ENCODE data around the gene WDPCP. TPM values are rescaled to one million over a fixed set of nuclear protein-coding genes. Genes with fewer than 3 reads are reported as not detected.

The WDPCP gene
- total and polyA plus RNA-seq, 2 of the 8 experiments (the other 6 are each of a cell fraction or from before 2014, with no cell fraction given), result 9.3 to 25.8 TPM

GRCh38 chr2:63440612-63441011 lies 147.7 kb downstream of the WDPCP start:
- H2BK12ac ChIP-seq (ENCODE audit: low read depth, low read length), result no peak overlapping the region
- H2BK5ac ChIP-seq (ENCODE audit: low read depth, low read length), result no peak overlapping the region
- H3K4ac ChIP-seq (replicated peaks; ENCODE audit: insufficient read length, low read depth, low read length), result no peak overlapping the region
- no peak overlapping the region for H4K5ac ChIP-seq (ENCODE audit: insufficient read length, low read depth, low read length)
- no peak for DNase-seq (ENCODE audit: low read depth in 1 of 2, low spot score in 2 of 2)
- POLR2A ChIA-PET (ENCODE audit: partially characterized antibody), result no interaction called here
- no peaks in the 10 kb centered on the region; a peak in 1 of 7 replicates for H3K4me1 ChIP-seq (replicated peaks in 1 of 4; ENCODE audit: control insufficient read depth in 3 of 4, insufficient read depth in 4 of 4, low read length in 3 of 4)
- H3K9me3 ChIP-seq (ENCODE audit: insufficient read depth in 2 of 2, low read depth in 1 of 2, low read length in 1 of 2), result no peaks in the 10 kb centered on the region
- no peaks in the 10 kb centered on the region for H3K79me1 ChIP-seq (ENCODE audit: low read depth, low read length)
- H4K91ac ChIP-seq (replicated peaks; ENCODE audit: insufficient read length, low read length), result no peak overlapping the region
- H3K36me3 ChIP-seq (ENCODE audit: control insufficient read depth in 2 of 4, insufficient read depth in 4 of 4, low read length in 3 of 4), result no peaks in the 10 kb centered on the region
- no peak overlapping the region for H3K56ac ChIP-seq (replicated peaks; ENCODE audit: insufficient read length, low read depth, low read length)
- H2BK120ac ChIP-seq (replicated peaks; ENCODE audit: low read depth, low read length), result no peak overlapping the region
- no peak overlapping the region for H3K27ac ChIP-seq (ENCODE audit: low read depth, low read length)
- no peak overlapping the region for H3K23ac ChIP-seq (ENCODE audit: insufficient read length)
- H3K18ac ChIP-seq (ENCODE audit: extremely low read depth, low read length), result no peak overlapping the region
- CTCF ChIA-PET (ENCODE audit: partially characterized antibody), result interaction anchor here (0.9 to 2.9 kb wide), 3 partner anchors 16 to 47 kb away, joined by 3 to 22 read pairs (median 3); no protein-coding TSS in a partner anchor
- H2BK20ac ChIP-seq (ENCODE audit: low read length), result no peak overlapping the region
- H3K4me2 ChIP-seq (ENCODE audit: insufficient read depth in 1 of 2, low read depth in 2 of 2, low read length in 2 of 2), result no peak overlapping the region
- H3K23me2 ChIP-seq (ENCODE audit: low read depth, low read length), result no peaks in the 10 kb centered on the region
- H3K27me3 ChIP-seq (replicated peaks in 1 of 4; ENCODE audit: control insufficient read depth in 3 of 4, extremely low read depth in 1 of 4, insufficient read depth in 3 of 4, low read length in 3 of 4), result no peaks in the 10 kb centered on the region
- H3K4me3 ChIP-seq (ENCODE audit: extremely low read depth in 1 of 4, insufficient read depth in 2 of 4, low read depth in 3 of 4, low read length in 4 of 4), result no peak overlapping the region
- H3K14ac ChIP-seq (ENCODE audit: insufficient read length), result no peak overlapping the region
- H4K20me1 ChIP-seq (replicated peaks in 1 of 2; ENCODE audit: control insufficient read depth in 1 of 2, insufficient read depth in 2 of 2, low read length in 2 of 2), result no peaks in the 10 kb centered on the region
- no peaks in the 10 kb centered on the region for H3K79me2 ChIP-seq (ENCODE audit: control insufficient read depth in 1 of 2, insufficient read depth in 2 of 2, low read length in 2 of 2)
- FAIRE-seq, result no peak
- H3K9ac ChIP-seq (replicated peaks in 1 of 4; ENCODE audit: extremely low read depth in 1 of 4, low read depth in 3 of 4, low read length in 3 of 4), result no peak overlapping the region
- no peak overlapping the region for H4K8ac ChIP-seq (ENCODE audit: extremely low read depth, insufficient read depth, low read length)
- 96% methylated on average over 1 of the region's 1 CpG; no CpG with 5 or more reads in 1 of the 2 experiments for WGBS, 2 experiments (ENCODE audit: extremely low coverage in 1 of 2, insufficient coverage in 1 of 2, insufficient read length in 1 of 2, insufficient replicate concordance in 2 of 2, low coverage in 1 of 2, low lambda C conversion rate in 2 of 2, missing lambda C conversion rate in 1 of 2)
- no peak overlapping the region for H2AK5ac ChIP-seq (ENCODE audit: low read depth, low read length)
- no peak overlapping the region for H2AFZ ChIP-seq (ENCODE audit: low read length)
- H2BK15ac ChIP-seq (ENCODE audit: low read length), result no peak overlapping the region
- TF ChIP-seq SIRT6 (IDR thresholded peaks at IDR 0.05; ENCODE audit: low read length) (no peak), PHF8 (conservative IDR thresholded peaks at IDR 0.05; ENCODE audit: low read depth, low read length) (no peak), ATF3 (IDR thresholded peaks at IDR 0.05; ENCODE audit: insufficient read depth, low read depth, low read length) (no peak), RXRA (IDR thresholded peaks at IDR 0.05; ENCODE audit: insufficient read depth, low read depth, low read length) (no peak), BCL11A (IDR thresholded peaks at IDR 0.05; ENCODE audit: low read depth in 2 of 2, low read length in 2 of 2) (no peak), FOSL1 (IDR thresholded peaks at IDR 0.05; ENCODE audit: insufficient read depth, low read depth, low read length) (no peak), TAF1 (IDR thresholded peaks at IDR 0.05; ENCODE audit: low read depth, low read length) (no peak), KDM5A (IDR thresholded peaks at IDR 0.05; ENCODE audit: low read length) (no peak), JUN (IDR thresholded peaks at IDR 0.05; ENCODE audit: low read depth, low read length) (no peak), ATF2 (IDR thresholded peaks at IDR 0.05; ENCODE audit: low read length) (no peak), SP2 (IDR thresholded peaks at IDR 0.05; ENCODE audit: low read length) (no peak), BRCA1 (IDR thresholded peaks at IDR 0.05; ENCODE audit: low read depth, low read length) (no peak), CBX8 (IDR thresholded peaks at IDR 0.05; ENCODE audit: borderline replicate concordance, low read depth, low read length) (no peak)
